ENCODE data around the gene AOPEP.
"Not testable (repeated sequence)": the region's sequence is repeated elsewhere in the genome, so short reads cannot be mapped to it uniquely, and the experiment has no call there.

Gene AOPEP

GRCh38 chr9:94941211-94941875 is 214.8 kb downstream of the AOPEP start:
- no peak for DNase-seq

GRCh38 chr9:94944626-94945025 is 218.1 kb downstream of the AOPEP start:
- DNase-seq = no peak

GRCh38 chr9:94945197-94946144 is 219.0 kb downstream of the AOPEP start:
- DNase-seq = no peak

GRCh38 chr9:94946256-94946655 is 219.8 kb downstream of the AOPEP start:
- no peak for DNase-seq

GRCh38 chr9:94948567-94949235 is 222.2 kb downstream of the AOPEP start:
- no peak for DNase-seq

- no peak for DNase-seq
These were observed 222.9 kb downstream of the AOPEP start for GRCh38 chr9:94949370-94949769.

- DNase-seq = no peak
These were observed 223.6 kb downstream of the AOPEP start for GRCh38 chr9:94950040-94950578.

- DNase-seq = no peak
These were observed 224.3 kb downstream of the AOPEP start for GRCh38 chr9:94950579-94951323.

GRCh38 chr9:94951324-94952135 is 225.0 kb downstream of the AOPEP start:
- DNase-seq = no peak

- DNase-seq = no peak
These were observed 226.3 kb downstream of the AOPEP start for GRCh38 chr9:94952565-94953373.

- no peak for DNase-seq
These were observed 230.2 kb downstream of the AOPEP start for GRCh38 chr9:94956731-94957130.

GRCh38 chr9:94960964-94961363 is 234.5 kb downstream of the AOPEP start:
- no peak for DNase-seq

- no peak for DNase-seq
These were observed 235.4 kb downstream of the AOPEP start for GRCh38 chr9:94961870-94962269.

- DNase-seq = not testable (repeated sequence)
These were observed 239.1 kb downstream of the AOPEP start for GRCh38 chr9:94965631-94966030.

- DNase-seq = not testable (repeated sequence)
These were observed 239.5 kb downstream of the AOPEP start for GRCh38 chr9:94966046-94966445.

- no peak for DNase-seq
These were observed 241.0 kb downstream of the AOPEP start for GRCh38 chr9:94967482-94967881.

GRCh38 chr9:94971378-94972131 is 245.1 kb downstream of the AOPEP start:
- no peak for DNase-seq

- DNase-seq = no peak
These were observed 247.0 kb downstream of the AOPEP start for GRCh38 chr9:94973451-94973941.

GRCh38 chr9:94974154-94974879 is 247.8 kb downstream of the AOPEP start:
- no peak for DNase-seq
